Thoracic aorta (tissue), 2 donors: Measurements from ENCODE around the gene CYLD. TPM values are rescaled to one million over a fixed set of nuclear protein-coding genes. Genes with fewer than 3 reads are reported as not detected.

Experiments
- ATAC-seq: fragments of 150-250 bp; one replicate; pipeline ENCODE4 v1.8.0; 2017; ENCODE audit warnings: low read depth; ENCODE audit not compliant: insufficient number of reproducible peaks, low FRiP score
- DNase-seq: peaks from one replicate; pipeline ENCODE4 v3.0.0-alpha.2; 2020; ENCODE audit warnings: low spot score
- H3K27ac ChIP-seq, 2 donors: fragments of 200-600 bp; sonication (generic); 1 replicate in 1 of 2; 2 replicates in 1 of 2; pipeline ENCODE4 v1.5.1; 2016; ENCODE audit warnings: mild to moderate bottlenecking in 2 of 2, moderate library complexity in 2 of 2
- H3K27me3 ChIP-seq: fragments of 200-600 bp; sonication (generic); replicated peaks from 2 replicates; pipeline ENCODE4 v1.6.0; 2016; ENCODE audit warnings: mild to moderate bottlenecking; ENCODE audit not compliant: insufficient read depth
- H3K36me3 ChIP-seq: fragments of 200-600 bp; sonication (generic); one replicate; pipeline ENCODE4 v1.5.1; 2016
- H3K4me1 ChIP-seq, 2 donors: fragments of 200-600 bp; sonication (generic); 1 replicate in 1 of 2; 2 replicates in 1 of 2; pipeline versions ENCODE4 v1.5.1 to v1.6.0; 2016; ENCODE audit warnings: low read depth in 2 of 2, mild to moderate bottlenecking in 1 of 2; ENCODE audit not compliant: control insufficient read depth in 1 of 2
- H3K4me3 ChIP-seq: fragments of 200-600 bp; sonication (generic); 2 replicates; pipeline ENCODE4 v1.5.1; 2016; ENCODE audit warnings: mild to moderate bottlenecking
- H3K9me3 ChIP-seq: fragments of 200-600 bp; sonication (generic); 2 replicates; pipeline ENCODE4 v1.5.1; 2016
- CTCF ChIP-seq: fragments of 200-600 bp; sonication (generic); IDR thresholded peaks from one replicate; pipeline ENCODE4 v1.5.1; 2019; ENCODE audit warnings: antibody characterized with exemption
- total RNA-seq, 2 donors: library from RNA; depleted of rRNA; stranded (reverse); fragments of >200 nt; gene quantifications; one replicate each; pipeline versions ENCODE4 v1.1.0 to v1.2.3, GENCODE V29; 2016

The CYLD gene
- total RNA-seq, 2 donors from 2014 or later: 53.9 to 91.9 TPM

GRCh38 chr16:50731989-50732832 lies 9.7 kb upstream of the CYLD start:
- Histone ChIP-seq H3K27me3 (no peaks in the 10 kb centered on the region), H3K27ac (peak overlapping the region; percentile 46 to 87), H3K4me1 (peaks cover 0 to 31% of the 10 kb centered on the region in 2 donors), H3K4me3 (no peak overlapping the region), H3K36me3 (no peaks in the 10 kb centered on the region), H3K9me3 (no peaks in the 10 kb centered on the region)
- DNase-seq: no peak
- no peak for TF ChIP-seq CTCF
- ATAC-seq: no peak

- Histone ChIP-seq H3K9me3 (no peaks in the 10 kb centered on the region), H3K4me3 (no peak overlapping the region), H3K27me3 (no peaks in the 10 kb centered on the region), H3K27ac (peak overlapping the region in 1 of 2 donors; percentile 87), H3K4me1 (peaks cover 0 to 31% of the 10 kb centered on the region in 2 donors), H3K36me3 (no peaks in the 10 kb centered on the region)
- DNase-seq (no peak), ATAC-seq (no peak)
- no peak for TF ChIP-seq CTCF
These were observed 8.4 kb upstream of the CYLD start for GRCh38 chr16:50733468-50733867.

GRCh38 chr16:50735629-50736122 lies 6.2 kb upstream of the CYLD start:
- ATAC-seq (no peak), DNase-seq (no peak)

GRCh38 chr16:50736448-50736847 lies 5.4 kb upstream of the CYLD start:
- no peak overlapping the region for H3K4me3 ChIP-seq
- H3K27me3 ChIP-seq: no peaks in the 10 kb centered on the region
- ATAC-seq (no peak), DNase-seq (no peak)
- no peaks in the 10 kb centered on the region for H3K9me3 ChIP-seq
- no peak overlapping the region for H3K27ac ChIP-seq
- H3K4me1 ChIP-seq: peaks cover 3 to 30% of the 10 kb centered on the region in 2 donors
- TF ChIP-seq CTCF: no peak
- no peaks in the 10 kb centered on the region for H3K36me3 ChIP-seq

More at GRCh38 chr16:50735629-50736122, 6.2 kb upstream of the CYLD start:
- Histone ChIP-seq H3K27ac (no peak overlapping the region), H3K9me3 (no peaks in the 10 kb centered on the region), H3K4me3 (no peak overlapping the region), H3K27me3 (no peaks in the 10 kb centered on the region), H3K36me3 (no peaks in the 10 kb centered on the region), H3K4me1 (peaks cover 0 to 31% of the 10 kb centered on the region in 2 donors)
- TF ChIP-seq CTCF: no peak

- Histone ChIP-seq H3K27ac (no peak overlapping the region), H3K4me3 (no peak overlapping the region), H3K9me3 (no peaks in the 10 kb centered on the region), H3K36me3 (no peaks in the 10 kb centered on the region), H3K27me3 (no peaks in the 10 kb centered on the region), H3K4me1 (peaks cover 3 to 20% of the 10 kb centered on the region in 2 donors)
- no peak for TF ChIP-seq CTCF
- no peak for ATAC-seq
- DNase-seq: no peak
These were observed 4.4 kb upstream of the CYLD start for GRCh38 chr16:50737420-50737959.
